ENCODE results near the gene MLEC. TPM values are rescaled to one million over a fixed set of nuclear protein-coding genes. Genes with fewer than 3 reads are reported as not detected.

Gene MLEC
- total RNA-seq, 1 donor from 2014 or later: 98.1 TPM

- peak overlapping the region; percentile 94 for H3K4me3 ChIP-seq
- no peak for ATAC-seq
- peaks cover 17% of the 10 kb centered on the region for H3K36me3 ChIP-seq
- no peaks in the 10 kb centered on the region for H3K9me3 ChIP-seq
- no peaks in the 10 kb centered on the region for H3K27me3 ChIP-seq (ENCODE audit: low read depth)
- H3K27ac ChIP-seq: no peak overlapping the region
- no peak for DNase-seq
- TF ChIP-seq, protein P1, sequence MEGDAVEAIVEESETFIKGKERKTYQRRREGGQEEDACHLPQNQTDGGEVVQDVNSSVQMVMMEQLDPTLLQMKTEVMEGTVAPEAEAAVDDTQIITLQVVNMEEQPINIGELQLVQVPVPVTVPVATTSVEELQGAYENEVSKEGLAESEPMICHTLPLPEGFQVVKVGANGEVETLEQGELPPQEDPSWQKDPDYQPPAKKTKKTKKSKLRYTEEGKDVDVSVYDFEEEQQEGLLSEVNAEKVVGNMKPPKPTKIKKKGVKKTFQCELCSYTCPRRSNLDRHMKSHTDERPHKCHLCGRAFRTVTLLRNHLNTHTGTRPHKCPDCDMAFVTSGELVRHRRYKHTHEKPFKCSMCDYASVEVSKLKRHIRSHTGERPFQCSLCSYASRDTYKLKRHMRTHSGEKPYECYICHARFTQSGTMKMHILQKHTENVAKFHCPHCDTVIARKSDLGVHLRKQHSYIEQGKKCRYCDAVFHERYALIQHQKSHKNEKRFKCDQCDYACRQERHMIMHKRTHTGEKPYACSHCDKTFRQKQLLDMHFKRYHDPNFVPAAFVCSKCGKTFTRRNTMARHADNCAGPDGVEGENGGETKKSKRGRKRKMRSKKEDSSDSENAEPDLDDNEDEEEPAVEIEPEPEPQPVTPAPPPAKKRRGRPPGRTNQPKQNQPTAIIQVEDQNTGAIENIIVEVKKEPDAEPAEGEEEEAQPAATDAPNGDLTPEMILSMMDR (IDR thresholded peaks at IDR 0.05): no peak
- H3K4me1 ChIP-seq: peaks cover 60% of the 10 kb centered on the region
- intact Hi-C loops (cut with DNase I): no loop called here
Measured at GRCh38 chr12:120689397-120690082, 2.6 kb downstream of the MLEC start.

- H3K4me1 ChIP-seq: peaks cover 60% of the 10 kb centered on the region
- no peaks in the 10 kb centered on the region for H3K9me3 ChIP-seq
- peaks cover 22% of the 10 kb centered on the region for H3K36me3 ChIP-seq
- TF ChIP-seq, protein P1 (IDR thresholded peaks at IDR 0.05): no peak
- ATAC-seq (no peak), DNase-seq (no peak)
- no peak overlapping the region for H3K27ac ChIP-seq
- no peaks in the 10 kb centered on the region for H3K27me3 ChIP-seq (ENCODE audit: low read depth)
- intact Hi-C loops (cut with DNase I): no loop called here
- H3K4me3 ChIP-seq: no peak overlapping the region
Measured at GRCh38 chr12:120690083-120690450, 3.1 kb downstream of the MLEC start.

DNA sequence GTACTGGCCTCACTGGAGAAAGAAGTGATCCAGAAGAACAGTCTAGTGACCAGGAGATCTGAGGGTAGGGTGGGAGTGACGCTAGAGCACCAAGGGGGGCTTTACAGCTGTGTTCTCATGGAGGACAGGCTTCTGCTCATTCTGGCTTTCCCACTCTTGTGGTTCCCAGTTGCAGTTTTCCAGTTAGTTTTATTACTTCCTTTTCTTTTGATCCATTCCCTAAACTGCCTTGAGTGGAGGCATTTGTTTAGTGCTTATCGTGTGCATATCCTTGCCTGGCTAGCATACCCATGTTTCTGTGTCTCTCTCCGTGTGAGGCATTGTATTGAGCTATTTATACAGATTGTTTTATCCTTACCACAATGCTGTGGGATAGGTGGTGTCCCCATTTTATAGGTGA, 4.0 kb downstream of the MLEC start:
- Histone ChIP-seq H3K27ac (no peak overlapping the region), H3K9me3 (no peaks in the 10 kb centered on the region), H3K36me3 (peaks cover 31% of the 10 kb centered on the region), H3K4me3 (no peak overlapping the region), H3K27me3 (ENCODE audit: low read depth) (no peaks in the 10 kb centered on the region), H3K4me1 (peaks cover 51% of the 10 kb centered on the region)
- DNase-seq: no peak
- TF ChIP-seq, protein P1 (IDR thresholded peaks at IDR 0.05): no peak
- intact Hi-C loops (cut with DNase I): no loop called here
- ATAC-seq: no peak

DNA sequence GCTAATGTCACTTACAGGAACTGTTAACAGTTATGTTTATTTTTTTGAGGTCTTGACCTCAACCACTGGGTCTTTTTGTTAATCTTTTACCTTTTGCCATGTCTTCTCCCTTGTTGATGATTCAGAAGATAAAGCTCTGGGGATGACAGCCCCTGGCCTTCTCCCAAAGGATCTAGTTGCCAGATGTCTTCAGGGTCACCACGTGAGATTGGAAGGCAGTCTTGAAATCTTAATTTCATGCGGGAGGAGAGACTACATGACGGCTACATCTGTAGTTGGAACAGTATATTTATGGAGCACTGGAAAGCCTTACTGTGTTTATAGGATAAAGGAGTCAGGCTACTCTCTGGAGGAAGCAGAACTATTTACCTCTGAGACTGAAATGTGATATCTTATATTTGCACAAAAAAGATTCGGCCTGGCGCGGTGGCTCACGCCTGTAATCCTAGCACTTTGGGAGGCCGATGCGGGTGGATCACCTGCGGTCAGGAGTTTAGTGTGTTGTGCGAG, 5.6 kb downstream of the MLEC start:
- Histone ChIP-seq H3K9me3 (no peaks in the 10 kb centered on the region), H3K27me3 (ENCODE audit: low read depth) (no peaks in the 10 kb centered on the region), H3K27ac (no peak overlapping the region), H3K4me3 (no peak overlapping the region), H3K4me1 (peaks cover 55% of the 10 kb centered on the region), H3K36me3 (peaks cover 47% of the 10 kb centered on the region)
- intact Hi-C loops (cut with DNase I): no loop called here
- ATAC-seq (no peak), DNase-seq (no peak)
- TF ChIP-seq, protein P1 (IDR thresholded peaks at IDR 0.05): no peak

DNA sequence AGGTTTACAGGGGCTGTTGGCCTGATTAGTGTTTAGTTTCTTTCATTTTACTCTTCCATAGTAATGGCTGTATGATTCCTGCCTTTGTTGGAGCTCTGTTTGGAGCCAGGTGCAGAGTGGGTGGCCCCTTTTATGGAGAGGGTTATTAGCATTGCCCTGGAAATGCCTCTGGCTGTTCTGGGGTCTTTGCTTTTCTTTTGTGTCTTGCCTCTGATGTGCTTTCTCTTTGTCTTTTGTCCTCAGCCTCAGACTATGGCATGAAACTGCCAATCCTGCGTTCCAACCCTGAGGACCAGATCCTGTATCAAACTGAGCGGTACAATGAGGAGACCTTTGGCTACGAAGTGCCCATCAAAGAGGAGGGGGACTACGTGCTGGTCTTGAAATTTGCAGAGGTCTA, 6.9 kb downstream of the MLEC start:
- no peaks in the 10 kb centered on the region for H3K9me3 ChIP-seq
- peaks cover 55% of the 10 kb centered on the region for H3K4me1 ChIP-seq
- no peak for ATAC-seq
- H3K36me3 ChIP-seq: peaks cover 60% of the 10 kb centered on the region
- intact Hi-C loops (cut with DNase I): no loop called here
- no peak overlapping the region for H3K27ac ChIP-seq
- no peak overlapping the region for H3K4me3 ChIP-seq
- TF ChIP-seq, protein P1 (IDR thresholded peaks at IDR 0.05): no peak
- DNase-seq: no peak
- no peaks in the 10 kb centered on the region for H3K27me3 ChIP-seq (ENCODE audit: low read depth)

Data from lower lobe of right lung (tissue), 2 donors.